ENCODE results near the gene CEP131. TPM values are rescaled to one million over a fixed set of nuclear protein-coding genes. Genes with fewer than 3 reads are reported as not detected.

Gene CEP131
- total and polyA plus RNA-seq, 4 donors, result 5.0 to 86.6 (median 9.0) TPM

- Histone ChIP-seq H3K27me3 (ENCODE audit: control insufficient read depth in 1 of 2, insufficient read depth in 2 of 2, low read length in 1 of 2) (no peaks in the 10 kb centered on the region), H3K4me1 (ENCODE audit: control insufficient read depth in 1 of 2, insufficient read depth in 2 of 2, low read length in 2 of 2) (no peaks in the 10 kb centered on the region), H3K27ac (ENCODE audit: low read depth in 1 of 2, low read length in 2 of 2) (no peak overlapping the region), H3K36me3 (ENCODE audit: control insufficient read depth in 1 of 2, insufficient read depth in 2 of 2, low read length in 1 of 2) (no peaks in the 10 kb centered on the region), H3K4me3 (ENCODE audit: low read length in 2 of 2) (no peak overlapping the region), H3K9me3 (ENCODE audit: control insufficient read depth, low read length) (no peaks in the 10 kb centered on the region)
- no peak for DNase-seq
- ATAC-seq (ENCODE audit: low FRiP score), result no peak
- 85 to 86% methylated on average over 10 of the region's 10 CpGs for WGBS, 2 donors
- intact Hi-C loops (cut with DNase I), result no loop called here
Measured at GRCh38 chr17:81204578-81204977, 18.2 kb downstream of the CEP131 start.

GRCh38 chr17:81203136-81203535 is 19.6 kb downstream of the CEP131 start:
- intact Hi-C loops (cut with DNase I), result no loop called here
- no peaks in the 10 kb centered on the region for H3K9me3 ChIP-seq (ENCODE audit: control insufficient read depth, low read length)
- H3K4me3 ChIP-seq (ENCODE audit: low read length in 2 of 2), result no peak overlapping the region
- ATAC-seq (ENCODE audit: low FRiP score), result no peak
- no peak overlapping the region for H3K27ac ChIP-seq (ENCODE audit: low read depth in 1 of 2, low read length in 2 of 2)
- no peak for DNase-seq
- WGBS, 2 donors, result 96 to 97% methylated on average over 20 of the region's 20 CpGs
- no peaks in the 10 kb centered on the region for H3K27me3 ChIP-seq (ENCODE audit: control insufficient read depth in 1 of 2, insufficient read depth in 2 of 2, low read length in 1 of 2)
- H3K36me3 ChIP-seq (ENCODE audit: control insufficient read depth in 1 of 2, insufficient read depth in 2 of 2, low read length in 1 of 2), result no peaks in the 10 kb centered on the region
- no peaks in the 10 kb centered on the region for H3K4me1 ChIP-seq (ENCODE audit: control insufficient read depth in 1 of 2, insufficient read depth in 2 of 2, low read length in 2 of 2)

- no peaks in the 10 kb centered on the region for H3K27me3 ChIP-seq (ENCODE audit: control insufficient read depth in 1 of 2, insufficient read depth in 2 of 2, low read length in 1 of 2)
- intact Hi-C loops (cut with DNase I), result no loop called here
- ATAC-seq (ENCODE audit: low FRiP score), result no peak
- no peak for DNase-seq
- H3K4me3 ChIP-seq (ENCODE audit: low read length in 2 of 2), result no peak overlapping the region
- H3K27ac ChIP-seq (ENCODE audit: low read depth in 1 of 2, low read length in 2 of 2), result no peak overlapping the region
- H3K36me3 ChIP-seq (ENCODE audit: control insufficient read depth in 1 of 2, insufficient read depth in 2 of 2, low read length in 1 of 2), result no peaks in the 10 kb centered on the region
- H3K9me3 ChIP-seq (ENCODE audit: control insufficient read depth, low read length), result no peaks in the 10 kb centered on the region
- 95 to 99% methylated on average over 10 of the region's 10 CpGs for WGBS, 2 donors
- H3K4me1 ChIP-seq (ENCODE audit: control insufficient read depth in 1 of 2, insufficient read depth in 2 of 2, low read length in 2 of 2), result no peaks in the 10 kb centered on the region
Measured at GRCh38 chr17:81202318-81202717, 20.4 kb downstream of the CEP131 start.

- H3K9me3 ChIP-seq (ENCODE audit: control insufficient read depth, low read length), result no peaks in the 10 kb centered on the region
- H3K4me3 ChIP-seq (ENCODE audit: low read length in 2 of 2), result no peak overlapping the region
- ATAC-seq (ENCODE audit: low FRiP score) (no peak), DNase-seq (peak in 1 of 2 donors; percentile 69)
- intact Hi-C loops (cut with DNase I), result no loop called here
- WGBS, 2 donors, result 78 to 79% methylated on average over 27 of the region's 27 CpGs
- H3K4me1 ChIP-seq (ENCODE audit: control insufficient read depth in 1 of 2, insufficient read depth in 2 of 2, low read length in 2 of 2), result no peaks in the 10 kb centered on the region
- no peak overlapping the region for H3K27ac ChIP-seq (ENCODE audit: low read depth in 1 of 2, low read length in 2 of 2)
- H3K36me3 ChIP-seq (ENCODE audit: control insufficient read depth in 1 of 2, insufficient read depth in 2 of 2, low read length in 1 of 2), result no peaks in the 10 kb centered on the region
- no peaks in the 10 kb centered on the region for H3K27me3 ChIP-seq (ENCODE audit: control insufficient read depth in 1 of 2, insufficient read depth in 2 of 2, low read length in 1 of 2)
Measured at GRCh38 chr17:81200695-81201580, 21.8 kb downstream of the CEP131 start.

GRCh38 chr17:81200201-81200600 is 22.6 kb downstream of the CEP131 start:
- no peaks in the 10 kb centered on the region for H3K9me3 ChIP-seq (ENCODE audit: control insufficient read depth, low read length)
- ATAC-seq (ENCODE audit: low FRiP score) (no peak), DNase-seq (no peak)
- no peaks in the 10 kb centered on the region for H3K36me3 ChIP-seq (ENCODE audit: control insufficient read depth in 1 of 2, insufficient read depth in 2 of 2, low read length in 1 of 2)
- WGBS, 2 donors, result 93% methylated on average over 18 of the region's 18 CpGs
- H3K27ac ChIP-seq (ENCODE audit: low read depth in 1 of 2, low read length in 2 of 2), result no peak overlapping the region
- no peak overlapping the region for H3K4me3 ChIP-seq (ENCODE audit: low read length in 2 of 2)
- H3K27me3 ChIP-seq (ENCODE audit: control insufficient read depth in 1 of 2, insufficient read depth in 2 of 2, low read length in 1 of 2), result no peaks in the 10 kb centered on the region
- no peaks in the 10 kb centered on the region for H3K4me1 ChIP-seq (ENCODE audit: control insufficient read depth in 1 of 2, insufficient read depth in 2 of 2, low read length in 2 of 2)
- intact Hi-C loops (cut with DNase I), result no loop called here

GRCh38 chr17:81199482-81199830 is 23.3 kb downstream of the CEP131 start:
- DNase-seq (no peak), ATAC-seq (ENCODE audit: low FRiP score) (no peak)
- 92 to 95% methylated on average over 17 to 18 of the region's 18 CpGs for WGBS, 2 donors
- Histone ChIP-seq H3K9me3 (ENCODE audit: control insufficient read depth, low read length) (no peaks in the 10 kb centered on the region), H3K27me3 (ENCODE audit: control insufficient read depth in 1 of 2, insufficient read depth in 2 of 2, low read length in 1 of 2) (no peaks in the 10 kb centered on the region), H3K4me1 (ENCODE audit: control insufficient read depth in 1 of 2, insufficient read depth in 2 of 2, low read length in 2 of 2) (no peaks in the 10 kb centered on the region), H3K36me3 (ENCODE audit: control insufficient read depth in 1 of 2, insufficient read depth in 2 of 2, low read length in 1 of 2) (no peaks in the 10 kb centered on the region), H3K4me3 (ENCODE audit: low read length in 2 of 2) (no peak overlapping the region), H3K27ac (ENCODE audit: low read depth in 1 of 2, low read length in 2 of 2) (no peak overlapping the region)
- intact Hi-C loops (cut with DNase I), result no loop called here

GRCh38 chr17:81198826-81199481 is 23.8 kb downstream of the CEP131 start:
- Histone ChIP-seq H3K4me1 (ENCODE audit: control insufficient read depth in 1 of 2, insufficient read depth in 2 of 2, low read length in 2 of 2) (no peaks in the 10 kb centered on the region), H3K27ac (ENCODE audit: low read depth in 1 of 2, low read length in 2 of 2) (no peak overlapping the region), H3K9me3 (ENCODE audit: control insufficient read depth, low read length) (no peaks in the 10 kb centered on the region), H3K4me3 (ENCODE audit: low read length in 2 of 2) (no peak overlapping the region), H3K27me3 (ENCODE audit: control insufficient read depth in 1 of 2, insufficient read depth in 2 of 2, low read length in 1 of 2) (no peaks in the 10 kb centered on the region), H3K36me3 (ENCODE audit: control insufficient read depth in 1 of 2, insufficient read depth in 2 of 2, low read length in 1 of 2) (no peaks in the 10 kb centered on the region)
- 94 to 96% methylated on average over 22 of the region's 22 CpGs for WGBS, 2 donors
- intact Hi-C loops (cut with DNase I), result no loop called here
- DNase-seq, result no peak
- ATAC-seq (ENCODE audit: low FRiP score), result no peak

- WGBS, 2 donors, result 93 to 94% methylated on average over 21 of the region's 21 CpGs
- H3K27me3 ChIP-seq (ENCODE audit: control insufficient read depth in 1 of 2, insufficient read depth in 2 of 2, low read length in 1 of 2), result no peaks in the 10 kb centered on the region
- DNase-seq, result no peak
- intact Hi-C loops (cut with DNase I), result no loop called here
- no peaks in the 10 kb centered on the region for H3K36me3 ChIP-seq (ENCODE audit: control insufficient read depth in 1 of 2, insufficient read depth in 2 of 2, low read length in 1 of 2)
- H3K4me1 ChIP-seq (ENCODE audit: control insufficient read depth in 1 of 2, insufficient read depth in 2 of 2, low read length in 2 of 2), result no peaks in the 10 kb centered on the region
- no peak overlapping the region for H3K27ac ChIP-seq (ENCODE audit: low read depth in 1 of 2, low read length in 2 of 2)
- no peaks in the 10 kb centered on the region for H3K9me3 ChIP-seq (ENCODE audit: control insufficient read depth, low read length)
- no peak overlapping the region for H3K4me3 ChIP-seq (ENCODE audit: low read length in 2 of 2)
- no peak for ATAC-seq (ENCODE audit: low FRiP score)
Measured at GRCh38 chr17:81197831-81198490, 24.8 kb downstream of the CEP131 start.
